Esophagus muscularis mucosa (tissue), 3 donors: ENCODE results near the gene YPEL2.

ENCODE experiments used
- CTCF ChIP-seq, 3 experiments: fragments of 200-600 bp in 2 of 3; fragments of 450-650 bp in 1 of 3; sonication (generic) in 2 of 3; IDR thresholded peaks; one replicate each; pipeline ENCODE4 v1.5.1; 2017 to 2019; ENCODE audit warnings: antibody characterized with exemption in 3 of 3, mild to moderate bottlenecking in 2 of 3, moderate library complexity in 1 of 3
- POLR2A ChIP-seq: fragments of 450-650 bp; IDR thresholded peaks from one replicate; pipeline ENCODE4 v1.6.1; 2017; ENCODE audit warnings: antibody characterized with exemption, moderate library complexity, mild to moderate bottlenecking, low read depth

GRCh38 chr17:59421722-59422121 lies 90.3 kb downstream of the YPEL2 start:
- TF ChIP-seq CTCF (IDR thresholded peaks at IDR 0.05), result no peak
- TF ChIP-seq POLR2A, result no peak
